GM12878 (cell line): ENCODE data around the gene HNRNPF. TPM values are rescaled to one million over a fixed set of nuclear protein-coding genes. Genes with fewer than 3 reads are reported as not detected.

Source experiments
- ATAC-seq: fragments of 200-7000 bp; cut with Tn5 transposase; 3 replicates; pipeline ENCODE4 v1.9.1; 2020; ENCODE audit warnings: mild to moderate bottlenecking, moderate library complexity
- BruUV-seq: library from RNA; stranded (reverse); fragments of 400-500 nt; replicated peaks from 2 replicates; lab custom pipeline; 2021; lab: Mats Ljungman, UMichigan
- CTCF ChIA-PET: fragments of 300-600 bp; sonication (Branson Sonifier 250); formaldehyde crosslinking; extraction: SDS; loops from one replicate; lab custom pipeline; 2021; ENCODE audit warnings: inconsistent platforms; lab: Yijun Ruan, JAX
- POLR2A ChIA-PET: fragments of 350-600 bp; formaldehyde crosslinking; extraction: SDS; loops from one replicate; lab custom pipeline; 2021; ENCODE audit warnings: inconsistent platforms; lab: Charles Lee
- RAD21 ChIA-PET: fragments of 300-600 bp; sonication (Branson Sonifier 250); formaldehyde crosslinking; loops from one replicate; lab custom pipeline; 2023; ENCODE audit warnings: antibody characterized with exemption; ENCODE audit not compliant: unreplicated experiment; lab: Charles Lee
- SMC1A ChIA-PET: fragments of 300-600 bp; sonication (Branson Sonifier 250); formaldehyde crosslinking; loops from one replicate; lab custom pipeline; 2023; ENCODE audit not compliant: unreplicated experiment, uncharacterized antibody; lab: Charles Lee
- DNase-seq: peaks from one replicate; pipeline ENCODE4 v3.0.0-alpha.2; 2011; ENCODE audit warnings: low read depth, low spot score
- FAIRE-seq: peaks from 3 replicates; lab custom pipeline; 2011; peaks lifted over from hg19 to GRCh38; lab: Jason Lieb, UNC
- H2AFZ ChIP-seq: 2 replicates; pipeline ENCODE4 v1.6.0; 2011; ENCODE audit warnings: low read depth, low read length, control low read depth; ENCODE audit not compliant: control insufficient read depth
- H3K27ac ChIP-seq: 2 replicates; pipeline ENCODE4 v1.5.1; 2011; ENCODE audit warnings: control low read depth; ENCODE audit not compliant: control insufficient read depth, insufficient read depth
- H3K27me3 ChIP-seq, 2 experiments: replicated peaks in 1 of 2; 2 replicates each; pipeline versions ENCODE4 v1.6.0 to v1.6.1; 2011; ENCODE audit warnings: low read length in 1 of 2; ENCODE audit not compliant: control insufficient read depth in 2 of 2, insufficient read depth in 2 of 2
- H3K36me3 ChIP-seq, 2 experiments: 2 replicates each; pipeline ENCODE4 v1.5.1; 2011; ENCODE audit warnings: low read length in 1 of 2; ENCODE audit not compliant: control insufficient read depth in 2 of 2, insufficient read depth in 2 of 2
- H3K4me1 ChIP-seq: 2 replicates; pipeline ENCODE4 v1.6.1; 2011; ENCODE audit warnings: mild to moderate bottlenecking, low read length, moderate library complexity, mixed read lengths; ENCODE audit not compliant: control insufficient read depth, insufficient read depth
- H3K4me2 ChIP-seq: 2 replicates; pipeline ENCODE4 v1.6.0; 2011; ENCODE audit warnings: control low read depth; ENCODE audit not compliant: control insufficient read depth, insufficient read depth
- H3K4me3 ChIP-seq: fragments of 200-600 bp; sonication (generic); 2 replicates; pipeline ENCODE4 v1.5.1; 2016
- H3K79me2 ChIP-seq: 2 replicates; pipeline ENCODE4 v1.6.0; 2011; ENCODE audit warnings: low read length; ENCODE audit not compliant: control insufficient read depth, insufficient read depth
- H3K9ac ChIP-seq: 2 replicates; pipeline ENCODE4 v1.8.0; 2011; ENCODE audit warnings: low read length, control low read depth, mixed read lengths; ENCODE audit not compliant: control insufficient read depth, insufficient read depth
- H3K9me3 ChIP-seq: replicated peaks from 3 replicates; pipeline ENCODE4 v1.5.1; 2011; ENCODE audit warnings: mild to moderate bottlenecking, low read length; ENCODE audit not compliant: control insufficient read depth, insufficient read depth
- H4K20me1 ChIP-seq: 2 replicates; pipeline ENCODE4 v1.6.0; 2011; ENCODE audit not compliant: control insufficient read depth, insufficient read depth
- CREM ChIP-seq: IDR thresholded peaks from 2 replicates; pipeline ENCODE4 v1.6.1; 2014; ENCODE audit warnings: antibody characterized with exemption, low read depth
- FOS ChIP-seq: IDR thresholded peaks from 3 replicates; pipeline ENCODE4 v1.6.1; 2011; ENCODE audit warnings: borderline replicate concordance; ENCODE audit not compliant: insufficient read length; ENCODE audit errors: extremely low read depth
- RCOR1 ChIP-seq: conservative IDR thresholded peaks from 2 replicates; pipeline ENCODE4 v1.6.1; 2012; ENCODE audit warnings: low read depth, low read length, improper control_type of control experiment
- SMARCA5 ChIP-seq: fragments of 450-650 bp; IDR thresholded peaks from 2 replicates; pipeline ENCODE4 v1.6.1; 2017; ENCODE audit warnings: mild to moderate bottlenecking
- ZNF217 ChIP-seq: fragments of 450-650 bp; IDR thresholded peaks from 2 replicates; pipeline ENCODE4 v1.6.1; 2017; ENCODE audit warnings: antibody characterized with exemption, mild to moderate bottlenecking
- WGBS: methylation state at CpG from one replicate; pipeline ENCODE4 v1.1.6; 2016; ENCODE audit warnings: low lambda C conversion rate; ENCODE audit not compliant: insufficient replicate concordance, insufficient coverage; ENCODE audit errors: missing lambda C conversion rate; 5-methylcytosine and 5-hydroxymethylcytosine counted together
- in situ Hi-C: fragments of 300-500 bp; cut with MboI; formaldehyde crosslinking; loops from 9 replicates; pipeline ENCODE4 v1.14.3; 2018; ENCODE audit warnings: mixed read lengths
- intact Hi-C: fragments of 100-400 bp; cut with micrococcal nuclease; formaldehyde crosslinking; loops from one replicate; pipeline ENCODE4 v1.14.2; 2022; ENCODE audit not compliant: unreplicated experiment
- polyA plus RNA-seq, 11 experiments: library from polyadenylated mRNA; depleted of rRNA in 4 of 11; unstranded in 6 of 11; stranded (reverse) in 5 of 11; fragments of >200 nt; fragmentation: Nextera tagmentation in 4 of 11; fragmentation: Illumina TruSeq in 1 of 11; extraction: Ambion mirVana in 4 of 11; extraction: Trizol in 1 of 11; gene quantifications; 1 replicate in 1 of 11; 2 replicates in 10 of 11; pipeline versions ENCODE4 v1.2.1 to v1.2.3, GENCODE V29; 2011 to 2016; ENCODE audit warnings: inconsistent platforms in 2 of 11, missing spikeins in 2 of 11, low read depth in 1 of 11
- total RNA-seq, 4 experiments: library from RNA; depleted of rRNA in 3 of 4; stranded (reverse); fragments of >200 nt in 3 of 4; fragmentation: Illumina TruSeq in 1 of 4; extraction: Trizol in 1 of 4; gene quantifications; 2 replicates each; pipeline versions ENCODE4 v1.2.1 to v1.2.3, GENCODE V29; 2013 to 2021
- TF ChIP-seq, protein P1 (sequence below): fragments of 150-350 bp; IDR thresholded peaks from 2 replicates; pipeline ENCODE4 v1.6.1; 2014; ENCODE audit warnings: mild to moderate bottlenecking, low read depth, low read length
- TF ChIP-seq, protein P2 (sequence below): IDR thresholded peaks from 2 replicates; pipeline ENCODE4 v1.6.1; 2012; ENCODE audit warnings: mild to moderate bottlenecking, low read depth, low read length

HNRNPF gene
- total and polyA plus RNA-seq, 10 of the 15 experiments (the other 5 are each of a cell fraction or from before 2014, with no cell fraction given): 156 to 373 (median 293) TPM

DNA sequence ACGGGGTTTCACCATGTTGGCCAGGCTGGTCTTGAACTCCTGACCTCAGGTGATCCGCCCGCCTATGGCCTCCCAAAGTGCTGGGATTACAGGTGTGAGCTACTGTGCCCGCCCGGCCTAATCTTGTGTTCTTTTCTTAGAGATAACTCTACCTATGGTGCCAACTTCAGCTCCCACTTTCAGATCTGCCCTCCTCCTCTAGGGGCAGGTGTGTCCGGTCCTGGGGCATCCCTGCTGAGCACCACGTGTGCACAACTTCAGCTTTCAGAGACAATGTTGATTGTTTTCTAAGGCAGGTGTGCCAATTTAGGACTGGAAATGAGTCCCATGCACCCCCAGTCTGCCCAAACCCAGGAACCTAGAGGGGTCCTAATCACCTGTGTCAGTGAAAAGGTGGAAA lies 56.0 kb downstream of the HNRNPF start:
- no peaks in the 10 kb centered on the region for H4K20me1 ChIP-seq
- no peak for DNase-seq
- no peak overlapping the region for H3K4me3 ChIP-seq
- ChIA-PET RAD21 (interaction anchor here (1.3 kb wide), 1 partner anchor 8 kb away, joined by 3 read pairs; no protein-coding TSS in a partner anchor), POLR2A (no interaction called here), CTCF (interaction anchor here (1.9 kb wide), 1 partner anchor 42 kb away, joined by 7 read pairs; no protein-coding TSS in a partner anchor)
- 39% methylated on average over 7 of the region's 7 CpGs for WGBS
- H2AFZ ChIP-seq: no peak overlapping the region
- no peaks in the 10 kb centered on the region for H3K36me3 ChIP-seq
- no TSS peak for BruUV-seq
- H3K27ac ChIP-seq: no peak overlapping the region
- H3K9me3 ChIP-seq: no peaks in the 10 kb centered on the region
- ATAC-seq: no peak
- intact Hi-C loops: no loop called here
- no peak overlapping the region for H3K9ac ChIP-seq
- TF ChIP-seq CREM (no peak), FOS (no peak), SMARCA5 (no peak), RCOR1 (no peak), ZNF217 (no peak)
- TF ChIP-seq, protein P1, sequence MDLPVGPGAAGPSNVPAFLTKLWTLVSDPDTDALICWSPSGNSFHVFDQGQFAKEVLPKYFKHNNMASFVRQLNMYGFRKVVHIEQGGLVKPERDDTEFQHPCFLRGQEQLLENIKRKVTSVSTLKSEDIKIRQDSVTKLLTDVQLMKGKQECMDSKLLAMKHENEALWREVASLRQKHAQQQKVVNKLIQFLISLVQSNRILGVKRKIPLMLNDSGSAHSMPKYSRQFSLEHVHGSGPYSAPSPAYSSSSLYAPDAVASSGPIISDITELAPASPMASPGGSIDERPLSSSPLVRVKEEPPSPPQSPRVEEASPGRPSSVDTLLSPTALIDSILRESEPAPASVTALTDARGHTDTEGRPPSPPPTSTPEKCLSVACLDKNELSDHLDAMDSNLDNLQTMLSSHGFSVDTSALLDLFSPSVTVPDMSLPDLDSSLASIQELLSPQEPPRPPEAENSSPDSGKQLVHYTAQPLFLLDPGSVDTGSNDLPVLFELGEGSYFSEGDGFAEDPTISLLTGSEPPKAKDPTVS: no peak
- TF ChIP-seq, protein P2, sequence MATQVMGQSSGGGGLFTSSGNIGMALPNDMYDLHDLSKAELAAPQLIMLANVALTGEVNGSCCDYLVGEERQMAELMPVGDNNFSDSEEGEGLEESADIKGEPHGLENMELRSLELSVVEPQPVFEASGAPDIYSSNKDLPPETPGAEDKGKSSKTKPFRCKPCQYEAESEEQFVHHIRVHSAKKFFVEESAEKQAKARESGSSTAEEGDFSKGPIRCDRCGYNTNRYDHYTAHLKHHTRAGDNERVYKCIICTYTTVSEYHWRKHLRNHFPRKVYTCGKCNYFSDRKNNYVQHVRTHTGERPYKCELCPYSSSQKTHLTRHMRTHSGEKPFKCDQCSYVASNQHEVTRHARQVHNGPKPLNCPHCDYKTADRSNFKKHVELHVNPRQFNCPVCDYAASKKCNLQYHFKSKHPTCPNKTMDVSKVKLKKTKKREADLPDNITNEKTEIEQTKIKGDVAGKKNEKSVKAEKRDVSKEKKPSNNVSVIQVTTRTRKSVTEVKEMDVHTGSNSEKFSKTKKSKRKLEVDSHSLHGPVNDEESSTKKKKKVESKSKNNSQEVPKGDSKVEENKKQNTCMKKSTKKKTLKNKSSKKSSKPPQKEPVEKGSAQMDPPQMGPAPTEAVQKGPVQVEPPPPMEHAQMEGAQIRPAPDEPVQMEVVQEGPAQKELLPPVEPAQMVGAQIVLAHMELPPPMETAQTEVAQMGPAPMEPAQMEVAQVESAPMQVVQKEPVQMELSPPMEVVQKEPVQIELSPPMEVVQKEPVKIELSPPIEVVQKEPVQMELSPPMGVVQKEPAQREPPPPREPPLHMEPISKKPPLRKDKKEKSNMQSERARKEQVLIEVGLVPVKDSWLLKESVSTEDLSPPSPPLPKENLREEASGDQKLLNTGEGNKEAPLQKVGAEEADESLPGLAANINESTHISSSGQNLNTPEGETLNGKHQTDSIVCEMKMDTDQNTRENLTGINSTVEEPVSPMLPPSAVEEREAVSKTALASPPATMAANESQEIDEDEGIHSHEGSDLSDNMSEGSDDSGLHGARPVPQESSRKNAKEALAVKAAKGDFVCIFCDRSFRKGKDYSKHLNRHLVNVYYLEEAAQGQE: no peak
- TF ChIP-seq, all 136 proteins: peak for 0
- SMC1A ChIA-PET: no interaction called here
- in situ Hi-C loops: loop anchor here (25.0 kb wide), 1 partner anchor 141 kb away; no protein-coding TSS in a partner anchor
- H3K79me2 ChIP-seq: no peaks in the 10 kb centered on the region
- FAIRE-seq: no peak
- no peaks in the 10 kb centered on the region for H3K4me1 ChIP-seq
- H3K4me2 ChIP-seq: no peak overlapping the region
- H3K27me3 ChIP-seq: peaks cover 0 to 2% of the 10 kb centered on the region in 2 experiments; a peak in 1 of 4 replicates
